Psoas muscle (tissue), 8 donors: ENCODE measurements around the gene TKTL1. TPM values are rescaled to one million over a fixed set of nuclear protein-coding genes. Genes with fewer than 3 reads are reported as not detected.

ENCODE experiments used
- ATAC-seq, 4 donors: fragments of 200-7000 bp; cut with Tn5 transposase; one replicate each; pipeline ENCODE4 v1.9.1; 2020; ENCODE audit warnings: moderate library complexity in 3 of 4, mild to moderate bottlenecking in 2 of 4
- DNase-seq, 2 donors: peaks; one replicate each; pipeline ENCODE4 v3.0.0-alpha.2; 2020
- H3K27ac ChIP-seq: fragments of 200-600 bp; one replicate; pipeline ENCODE4 v1.8.0; 2022
- H3K27me3 ChIP-seq, 3 donors: fragments of 200-600 bp in 1 of 3; one replicate each; pipeline versions ENCODE4 v1.6.1 to v1.8.0; 2013 to 2022; ENCODE audit warnings: low read length in 2 of 3, mild to moderate bottlenecking in 2 of 3, moderate library complexity in 1 of 3; ENCODE audit not compliant: insufficient read depth in 3 of 3
- H3K36me3 ChIP-seq, 2 donors: fragments of 200-600 bp in 1 of 2; one replicate each; pipeline versions ENCODE4 v1.6.1 to v1.8.0; 2013 to 2022; ENCODE audit warnings: low read depth in 1 of 2, mild to moderate bottlenecking in 1 of 2, moderate library complexity in 1 of 2; ENCODE audit not compliant: insufficient read depth in 1 of 2
- H3K4me1 ChIP-seq: fragments of 200-600 bp; one replicate; pipeline ENCODE4 v1.8.0; 2022
- H3K4me3 ChIP-seq: fragments of 200-600 bp; one replicate; pipeline ENCODE4 v1.8.0; 2022; ENCODE audit warnings: mild to moderate bottlenecking
- H3K9me3 ChIP-seq: fragments of 200-600 bp; one replicate; pipeline ENCODE4 v1.8.0; 2022
- WGBS, 3 donors: extraction: QIAGEN DNeasy Blood & Tissue Kit; methylation state at CpG; one replicate each; pipeline versions ENCODE4 v1.1.6 to v1.1.7; 2013; 5-methylcytosine and 5-hydroxymethylcytosine counted together
- intact Hi-C, 2 donors: fragments of 100-400 bp; cut with DNase I; formaldehyde crosslinking; loops; one replicate each; pipeline versions ENCODE4 v1.11.0 to v1.14.2; 2022
- polyA plus RNA-seq, 3 donors: library from polyadenylated mRNA; stranded (reverse); fragments of 200-250 nt; gene quantifications; one replicate each; pipeline ENCODE4 v1.2.3, GENCODE V29; 2013
- total RNA-seq, 4 donors: library from RNA; stranded (reverse); fragmentation: NEBNext Ultra II Directional in 2 of 4; extraction: Animal tissue kit (Norgen Biotek cat#: 25700) in 2 of 4; gene quantifications; one replicate each; pipeline versions ENCODE4 v1.2.1 to v1.2.4, GENCODE V29; 2021 to 2023
- TF ChIP-seq, protein P1 (sequence below): fragments of 200-600 bp; IDR thresholded peaks from one replicate; pipeline ENCODE4 v1.8.0; 2022; ENCODE audit warnings: antibody characterized with exemption
- donor health status: healthy with polysubstance abuse.
- donor health status: DM: no; HTN: no; CAD: no; lungs with moderate emphysema.
- donor health status: Bipolar disorder and iron deficiency.
- donor health status: healthy.
- donor health status: DM: yes; HTN: yes; CAD: no.
- donor health status: DM: no; HTN: no; CAD: no.
- donor health status: DM: no; HTN: no; CAD: no.
- donor health status: DM: yes; HTN: yes; CAD: no.

Gene TKTL1
- total and polyA plus RNA-seq, 7 donors: 0.19 to 0.52 (median 0.28) TPM; not detected in 1

DNA sequence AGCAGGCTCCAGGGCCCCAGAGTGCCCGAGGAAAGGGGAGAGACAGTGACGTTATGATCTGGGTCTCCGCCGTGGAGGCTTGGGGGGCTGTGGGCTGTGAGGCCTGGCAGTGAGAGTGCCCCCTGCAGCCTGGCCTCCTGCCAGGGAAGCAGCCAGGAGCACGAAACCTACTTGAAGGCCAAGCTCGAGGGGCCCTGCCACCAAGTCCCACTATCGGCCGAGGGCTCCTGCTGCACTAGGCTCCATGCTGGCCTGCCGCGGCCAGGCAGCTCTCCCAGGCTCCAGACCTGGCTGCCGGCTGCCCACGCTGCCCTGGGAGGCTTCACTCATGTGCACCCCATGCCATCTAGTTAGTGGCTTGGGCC lies 60.2 kb downstream of the TKTL1 start:
- ATAC-seq: no peak
- Histone ChIP-seq H3K9me3 (no peaks in the 10 kb centered on the region), H3K36me3 (peaks cover 0 to 61% of the 10 kb centered on the region in 2 donors), H3K27me3 (no peaks in the 10 kb centered on the region), H3K27ac (no peak overlapping the region), H3K4me3 (no peak overlapping the region), H3K4me1 (no peaks in the 10 kb centered on the region)
- no peak for DNase-seq
- TF ChIP-seq, protein P1, sequence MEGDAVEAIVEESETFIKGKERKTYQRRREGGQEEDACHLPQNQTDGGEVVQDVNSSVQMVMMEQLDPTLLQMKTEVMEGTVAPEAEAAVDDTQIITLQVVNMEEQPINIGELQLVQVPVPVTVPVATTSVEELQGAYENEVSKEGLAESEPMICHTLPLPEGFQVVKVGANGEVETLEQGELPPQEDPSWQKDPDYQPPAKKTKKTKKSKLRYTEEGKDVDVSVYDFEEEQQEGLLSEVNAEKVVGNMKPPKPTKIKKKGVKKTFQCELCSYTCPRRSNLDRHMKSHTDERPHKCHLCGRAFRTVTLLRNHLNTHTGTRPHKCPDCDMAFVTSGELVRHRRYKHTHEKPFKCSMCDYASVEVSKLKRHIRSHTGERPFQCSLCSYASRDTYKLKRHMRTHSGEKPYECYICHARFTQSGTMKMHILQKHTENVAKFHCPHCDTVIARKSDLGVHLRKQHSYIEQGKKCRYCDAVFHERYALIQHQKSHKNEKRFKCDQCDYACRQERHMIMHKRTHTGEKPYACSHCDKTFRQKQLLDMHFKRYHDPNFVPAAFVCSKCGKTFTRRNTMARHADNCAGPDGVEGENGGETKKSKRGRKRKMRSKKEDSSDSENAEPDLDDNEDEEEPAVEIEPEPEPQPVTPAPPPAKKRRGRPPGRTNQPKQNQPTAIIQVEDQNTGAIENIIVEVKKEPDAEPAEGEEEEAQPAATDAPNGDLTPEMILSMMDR: no peak
- 70 to 94% (median 90%) methylated on average over 2 to 12 of the region's 12 CpGs for WGBS, 3 donors
- intact Hi-C loops: no loop called here

- Histone ChIP-seq H3K36me3 (peaks cover 0 to 62% of the 10 kb centered on the region in 2 donors), H3K4me3 (no peak overlapping the region), H3K4me1 (no peaks in the 10 kb centered on the region), H3K9me3 (no peaks in the 10 kb centered on the region), H3K27ac (no peak overlapping the region), H3K27me3 (no peaks in the 10 kb centered on the region)
- TF ChIP-seq, protein P1: no peak
- ATAC-seq (no peak), DNase-seq (no peak)
- WGBS, 3 donors: 79 to 89% (median 83%) methylated on average over 7 to 13 of the region's 13 CpGs
- intact Hi-C loops: no loop called here
These were observed 61.0 kb downstream of the TKTL1 start for GRCh38 chrX:154356596-154356995.

DNA sequence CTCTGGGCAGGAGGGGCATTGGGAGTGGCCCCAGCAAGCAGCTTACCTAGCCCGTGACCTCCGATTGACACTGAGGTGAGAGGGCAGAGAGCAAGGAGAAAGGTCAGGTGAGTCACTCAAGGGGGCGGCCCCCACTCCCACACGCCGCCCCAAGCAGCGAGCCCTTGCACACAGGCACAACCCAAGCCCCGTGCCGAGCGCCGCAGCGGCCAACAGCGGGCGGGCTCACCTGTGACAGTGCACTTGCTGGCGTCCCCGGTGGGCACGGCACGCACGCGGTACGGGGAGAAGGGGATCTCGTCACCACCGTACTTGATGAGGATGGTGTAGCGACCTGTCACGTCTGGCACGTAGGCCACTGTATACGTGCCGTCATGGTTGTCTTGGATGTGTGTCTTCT lies 61.6 kb downstream of the TKTL1 start:
- Histone ChIP-seq H3K4me3 (no peak overlapping the region), H3K4me1 (no peaks in the 10 kb centered on the region), H3K9me3 (no peaks in the 10 kb centered on the region), H3K27me3 (no peaks in the 10 kb centered on the region), H3K27ac (no peak overlapping the region), H3K36me3 (peaks cover 0 to 66% of the 10 kb centered on the region in 2 donors)
- intact Hi-C loops: no loop called here
- DNase-seq (no peak), ATAC-seq (no peak)
- TF ChIP-seq, protein P1: no peak
- 90 to 100% (median 93%) methylated on average over 4 to 27 of the region's 27 CpGs for WGBS, 3 donors

GRCh38 chrX:154358011-154358410 lies 62.4 kb downstream of the TKTL1 start:
- Histone ChIP-seq H3K36me3 (peaks cover 0 to 67% of the 10 kb centered on the region in 2 donors), H3K27me3 (no peaks in the 10 kb centered on the region), H3K4me3 (no peak overlapping the region), H3K27ac (no peak overlapping the region), H3K4me1 (no peaks in the 10 kb centered on the region), H3K9me3 (no peaks in the 10 kb centered on the region)
- WGBS, 3 donors: 88 to 93% (median 89%) methylated on average over 7 to 11 of the region's 11 CpGs
- intact Hi-C loops: no loop called here
- ATAC-seq (no peak), DNase-seq (no peak)
- TF ChIP-seq, protein P1: no peak

GRCh38 chrX:154358829-154359228 lies 63.2 kb downstream of the TKTL1 start:
- H3K36me3 ChIP-seq: peaks cover 0 to 62% of the 10 kb centered on the region in 2 donors
- TF ChIP-seq, protein P1: no peak
- no peaks in the 10 kb centered on the region for H3K9me3 ChIP-seq
- H3K4me3 ChIP-seq: no peak overlapping the region
- DNase-seq: no peak
- H3K27me3 ChIP-seq: no peaks in the 10 kb centered on the region
- H3K4me1 ChIP-seq: no peaks in the 10 kb centered on the region
- intact Hi-C loops: no loop called here
- no peak overlapping the region for H3K27ac ChIP-seq
- WGBS, 3 donors: 88 to 94% (median 89%) methylated on average over 6 of the region's 6 CpGs
- no peak for ATAC-seq
